Stomach (tissue), 4 donors: ENCODE results near the gene MGAT5.

Source experiments
- EP300 ChIP-seq: sonication (generic); formaldehyde crosslinking; IDR thresholded peaks from one replicate; pipeline ENCODE4 v1.6.1; 2017; ENCODE audit warnings: antibody characterized with exemption
- POLR2A ChIP-seq, 4 donors: fragments of 450-650 bp; IDR thresholded peaks; one replicate each; pipeline ENCODE4 v1.6.1; 2016; ENCODE audit warnings: antibody characterized with exemption in 4 of 4, control low read depth in 2 of 4, mild to moderate bottlenecking in 1 of 4, moderate library complexity in 1 of 4
- POLR2AphosphoS5 ChIP-seq, 3 donors: sonication (generic); formaldehyde crosslinking; IDR thresholded peaks; one replicate each; pipeline ENCODE4 v1.6.1; 2016; ENCODE audit warnings: antibody characterized with exemption in 3 of 3
- TF ChIP-seq, protein P1 (sequence below), 7 experiments: fragments of 450-650 bp in 4 of 7; fragments of 200-600 bp in 3 of 7; sonication (generic) in 3 of 7; IDR thresholded peaks; one replicate each; pipeline ENCODE4 v1.5.1; 2016 to 2019; ENCODE audit warnings: antibody characterized with exemption in 7 of 7, control low read depth in 2 of 7, mild to moderate bottlenecking in 1 of 7

GRCh38 chr2:134462791-134463698, 209.2 kb downstream of the MGAT5 start:
- TF ChIP-seq, protein P1, sequence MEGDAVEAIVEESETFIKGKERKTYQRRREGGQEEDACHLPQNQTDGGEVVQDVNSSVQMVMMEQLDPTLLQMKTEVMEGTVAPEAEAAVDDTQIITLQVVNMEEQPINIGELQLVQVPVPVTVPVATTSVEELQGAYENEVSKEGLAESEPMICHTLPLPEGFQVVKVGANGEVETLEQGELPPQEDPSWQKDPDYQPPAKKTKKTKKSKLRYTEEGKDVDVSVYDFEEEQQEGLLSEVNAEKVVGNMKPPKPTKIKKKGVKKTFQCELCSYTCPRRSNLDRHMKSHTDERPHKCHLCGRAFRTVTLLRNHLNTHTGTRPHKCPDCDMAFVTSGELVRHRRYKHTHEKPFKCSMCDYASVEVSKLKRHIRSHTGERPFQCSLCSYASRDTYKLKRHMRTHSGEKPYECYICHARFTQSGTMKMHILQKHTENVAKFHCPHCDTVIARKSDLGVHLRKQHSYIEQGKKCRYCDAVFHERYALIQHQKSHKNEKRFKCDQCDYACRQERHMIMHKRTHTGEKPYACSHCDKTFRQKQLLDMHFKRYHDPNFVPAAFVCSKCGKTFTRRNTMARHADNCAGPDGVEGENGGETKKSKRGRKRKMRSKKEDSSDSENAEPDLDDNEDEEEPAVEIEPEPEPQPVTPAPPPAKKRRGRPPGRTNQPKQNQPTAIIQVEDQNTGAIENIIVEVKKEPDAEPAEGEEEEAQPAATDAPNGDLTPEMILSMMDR (IDR thresholded peaks at IDR 0.05): no peak
- no peak for TF ChIP-seq POLR2AphosphoS5 (IDR thresholded peaks at IDR 0.05)
- no peak for TF ChIP-seq POLR2A (IDR thresholded peaks at IDR 0.05)
- TF ChIP-seq EP300: no peak
